Kidney (tissue), 14 donors: ENCODE results near the gene MKNK1. TPM values are rescaled to one million over a fixed set of nuclear protein-coding genes. Genes with fewer than 3 reads are reported as not detected.

Experiments
- DNase-seq, 5 donors: peaks; one replicate each; pipeline ENCODE4 v3.0.0-alpha.2; 2013 to 2020
- FAIRE-seq: peaks from 2 replicates; lab custom pipeline; 2012; peaks lifted over from hg19 to GRCh38; lab: Jason Lieb, UNC
- H3K27ac ChIP-seq, 2 donors: one replicate each; pipeline ENCODE4 v1.7.0; 2013; ENCODE audit warnings: low read depth in 2 of 2, low read length in 2 of 2, inconsistent platforms in 1 of 2
- H3K27me3 ChIP-seq: one replicate; pipeline ENCODE4 v1.7.1; 2013; ENCODE audit warnings: low read length, inconsistent platforms; ENCODE audit not compliant: control insufficient read depth, insufficient read depth
- H3K36me3 ChIP-seq, 3 donors: one replicate each; pipeline versions ENCODE4 v1.7.0 to v1.7.1; 2013; ENCODE audit warnings: low read length in 3 of 3, control low read depth in 1 of 3, inconsistent platforms in 1 of 3; ENCODE audit not compliant: insufficient read depth in 3 of 3, control insufficient read depth in 2 of 3
- H3K4me1 ChIP-seq, 3 donors: one replicate each; pipeline versions ENCODE4 v1.7.0 to v1.7.1; 2013; ENCODE audit warnings: low read length in 3 of 3, inconsistent platforms in 1 of 3, low read depth in 1 of 3; ENCODE audit not compliant: control insufficient read depth in 2 of 3, insufficient read depth in 2 of 3
- H3K4me3 ChIP-seq, 3 donors: one replicate each; pipeline versions ENCODE4 v1.7.0 to v1.8.1; 2013; ENCODE audit warnings: low read length in 3 of 3, control low read depth in 1 of 3, inconsistent platforms in 1 of 3
- H3K9ac ChIP-seq, 3 donors: one replicate each; pipeline versions ENCODE4 v1.7.0 to v1.7.1; 2013; ENCODE audit warnings: low read length in 3 of 3, control low read depth in 1 of 3, inconsistent platforms in 1 of 3
- H3K9me3 ChIP-seq, 3 donors: one replicate each; pipeline versions ENCODE4 v1.7.0 to v1.7.1; 2013; ENCODE audit warnings: low read length in 3 of 3, control low read depth in 1 of 3, inconsistent platforms in 1 of 3; ENCODE audit not compliant: control insufficient read depth in 2 of 3, insufficient read depth in 1 of 3
- intact Hi-C: fragments of 100-400 bp; cut with DNase I; formaldehyde crosslinking; loops from one replicate; pipeline ENCODE4 v1.11.1; 2022
- polyA plus RNA-seq: library from polyadenylated mRNA; stranded (reverse); fragments of 350-450 nt; fragmentation: Illumina TruSeq; extraction: RNeasy Lipid Tissue Mini Kit (QIAGEN cat#74804); gene quantifications from one replicate; pipeline ENCODE4 v1.2.3, GENCODE V29; 2014; ENCODE audit warnings: low read depth, low replicate concordance; ENCODE audit not compliant: insufficient read depth
- total RNA-seq: library from RNA; stranded (reverse); fragmentation: NEBNext Ultra II Directional; extraction: Animal tissue kit (Norgen Biotek cat#: 25700); gene quantifications from one replicate; pipeline ENCODE4 v1.2.1, GENCODE V29; 2021
- TF ChIP-seq, protein P1 (sequence below): IDR thresholded peaks from 3 replicates; pipeline ENCODE4 v1.5.1; 2012; ENCODE audit warnings: mild to moderate bottlenecking, moderate library complexity, borderline replicate concordance; ENCODE audit not compliant: insufficient read depth; ENCODE audit errors: extremely low read depth
- donor health status: control.
- donor health status: control.
- donor health status: control.
- donor health status: control.
- donor health status: control.
- donor health status: DM: yes; HTN: yes; CAD: no.
- donor health status: Normal renal cell carcinoma (clear cell type).

MKNK1 gene
- total and polyA plus RNA-seq, 2 donors from 2014 or later = 17.5 to 49.7 TPM

DNA sequence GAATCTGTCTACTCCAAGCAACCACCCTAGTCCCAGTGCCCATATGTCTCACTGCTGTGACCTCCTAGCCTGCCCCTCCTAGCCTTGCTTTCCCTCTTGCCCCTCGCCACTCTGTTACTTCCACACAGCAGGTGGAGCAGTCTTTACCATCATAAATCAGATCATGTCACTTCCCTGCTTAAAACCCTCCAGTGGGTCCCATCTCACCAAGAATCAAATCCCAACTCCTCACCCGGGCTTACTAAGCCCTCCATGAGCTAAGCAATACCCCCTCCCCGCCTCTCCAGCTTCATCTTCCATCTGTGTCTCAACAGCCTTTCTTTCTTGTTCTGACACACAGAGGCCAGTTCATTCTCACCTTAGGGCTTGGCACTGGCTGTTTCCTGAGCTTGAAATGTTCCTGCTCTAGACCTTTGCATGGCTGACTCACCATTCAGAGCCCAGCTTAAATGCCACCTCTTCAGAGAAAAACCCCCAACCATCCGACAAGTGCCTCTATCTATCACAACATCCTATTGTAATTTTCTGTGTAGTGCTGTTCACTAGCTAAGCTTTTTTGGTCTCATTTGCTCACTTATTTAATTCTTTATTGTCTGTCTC, 74.9 kb downstream of the MKNK1 start:
- intact Hi-C loops = loop anchor here (5.0 kb wide), 1 partner anchor 82 kb away; no protein-coding TSS in a partner anchor
- DNase-seq (no peak), FAIRE-seq (no peak)
- Histone ChIP-seq H3K9me3 (no peaks in the 10 kb centered on the region), H3K27ac (no peak overlapping the region), H3K27me3 (peaks cover 20% of the 10 kb centered on the region), H3K9ac (no peak overlapping the region), H3K4me3 (no peak overlapping the region), H3K36me3 (no peaks in the 10 kb centered on the region), H3K4me1 (peaks cover 0 to 4% (median 0%) of the 10 kb centered on the region in 3 donors)
- TF ChIP-seq, protein P1, sequence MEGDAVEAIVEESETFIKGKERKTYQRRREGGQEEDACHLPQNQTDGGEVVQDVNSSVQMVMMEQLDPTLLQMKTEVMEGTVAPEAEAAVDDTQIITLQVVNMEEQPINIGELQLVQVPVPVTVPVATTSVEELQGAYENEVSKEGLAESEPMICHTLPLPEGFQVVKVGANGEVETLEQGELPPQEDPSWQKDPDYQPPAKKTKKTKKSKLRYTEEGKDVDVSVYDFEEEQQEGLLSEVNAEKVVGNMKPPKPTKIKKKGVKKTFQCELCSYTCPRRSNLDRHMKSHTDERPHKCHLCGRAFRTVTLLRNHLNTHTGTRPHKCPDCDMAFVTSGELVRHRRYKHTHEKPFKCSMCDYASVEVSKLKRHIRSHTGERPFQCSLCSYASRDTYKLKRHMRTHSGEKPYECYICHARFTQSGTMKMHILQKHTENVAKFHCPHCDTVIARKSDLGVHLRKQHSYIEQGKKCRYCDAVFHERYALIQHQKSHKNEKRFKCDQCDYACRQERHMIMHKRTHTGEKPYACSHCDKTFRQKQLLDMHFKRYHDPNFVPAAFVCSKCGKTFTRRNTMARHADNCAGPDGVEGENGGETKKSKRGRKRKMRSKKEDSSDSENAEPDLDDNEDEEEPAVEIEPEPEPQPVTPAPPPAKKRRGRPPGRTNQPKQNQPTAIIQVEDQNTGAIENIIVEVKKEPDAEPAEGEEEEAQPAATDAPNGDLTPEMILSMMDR = no peak

DNA sequence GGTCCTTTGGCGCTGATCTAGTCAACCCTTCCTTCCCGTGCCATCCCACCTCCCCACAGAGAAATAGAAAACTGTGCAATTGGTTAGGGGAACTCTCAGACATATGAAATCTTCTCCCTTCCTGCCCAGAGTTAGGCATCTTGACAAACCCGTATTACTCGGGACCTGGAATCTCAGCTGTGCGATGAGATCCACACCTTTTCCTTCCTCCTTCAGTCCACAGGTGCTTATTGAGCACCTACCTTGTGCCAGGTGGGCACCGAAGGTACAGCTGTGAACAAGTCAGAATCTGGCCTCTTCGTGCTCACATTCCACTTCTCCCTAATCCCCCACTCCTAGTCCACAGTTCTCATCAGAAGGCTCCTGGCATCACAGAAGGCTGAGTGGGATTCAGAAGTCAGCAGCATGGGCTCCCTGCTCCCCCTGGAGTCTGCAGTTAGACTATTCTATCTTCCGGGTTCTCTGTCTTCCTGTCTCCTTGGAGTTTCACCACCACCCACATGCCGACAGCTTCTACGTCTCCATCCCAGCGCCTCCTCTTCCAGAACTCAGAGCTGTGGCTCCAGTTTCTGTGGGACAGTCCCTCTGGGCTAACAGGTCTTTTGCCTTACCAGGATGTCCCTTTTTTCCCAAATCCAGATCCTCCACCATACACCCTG, 75.6 kb downstream of the MKNK1 start:
- Histone ChIP-seq H3K4me1 (peaks cover 0 to 2% (median 0%) of the 10 kb centered on the region in 3 donors), H3K9ac (no peak overlapping the region), H3K9me3 (no peaks in the 10 kb centered on the region), H3K27me3 (peaks cover 14% of the 10 kb centered on the region), H3K36me3 (no peaks in the 10 kb centered on the region), H3K27ac (no peak overlapping the region), H3K4me3 (no peak overlapping the region)
- no peak for FAIRE-seq
- TF ChIP-seq, protein P1 = no peak
- intact Hi-C loops = loop anchor here (5.0 kb wide), 1 partner anchor 81 kb away; no protein-coding TSS in a partner anchor
- DNase-seq = peak in 1 of 5 donors; percentile 45

DNA sequence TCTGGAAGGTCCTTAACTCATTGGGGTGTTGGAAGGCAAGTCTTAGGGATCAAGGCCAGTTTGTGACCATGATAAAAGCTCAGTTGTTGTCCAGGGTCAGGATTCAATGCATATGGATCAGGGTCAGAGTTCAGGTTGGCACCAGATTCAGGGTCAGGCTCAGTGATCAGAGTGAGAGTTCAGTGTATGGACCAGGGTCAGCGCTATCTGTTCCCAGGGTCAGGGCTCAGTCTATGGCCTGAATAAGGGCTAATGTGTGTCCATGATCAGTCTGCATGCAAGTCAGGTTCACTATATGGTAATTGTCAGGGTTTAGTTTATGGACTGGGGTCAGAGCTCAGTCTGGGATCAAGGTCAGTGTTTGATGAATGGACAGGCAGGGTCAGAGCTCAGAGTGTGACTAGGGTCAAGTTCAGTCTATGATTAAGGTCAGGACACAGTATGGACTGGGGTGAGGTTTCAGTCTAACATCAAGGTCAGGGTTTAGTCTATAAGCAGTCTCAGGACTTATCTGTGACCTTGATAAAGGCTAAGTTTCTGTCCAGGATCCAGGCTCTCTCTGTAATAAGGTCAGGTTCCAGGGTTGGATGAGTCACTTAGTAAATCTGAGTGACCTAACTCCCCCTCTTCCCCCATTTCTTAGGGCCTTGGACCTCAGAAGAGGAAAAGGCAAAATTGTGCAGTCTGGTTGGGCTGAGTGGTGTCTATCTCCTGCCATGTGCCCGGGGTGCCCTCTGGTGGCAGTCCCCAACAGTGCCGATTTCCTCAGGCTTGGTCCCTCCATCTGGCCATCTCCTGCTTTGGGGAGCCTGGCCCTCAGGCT, 76.4 kb downstream of the MKNK1 start:
- intact Hi-C loops = loop anchor here (5.0 kb wide), 1 partner anchor 80 kb away; no protein-coding TSS in a partner anchor
- TF ChIP-seq, protein P1 = peak; percentile 98
- no peaks in the 10 kb centered on the region for H3K9me3 ChIP-seq
- no peaks in the 10 kb centered on the region for H3K36me3 ChIP-seq
- DNase-seq (peak in 4 of 5 donors; percentile 77 to 86 (median 84)), FAIRE-seq (no peak)
- peaks cover 14% of the 10 kb centered on the region for H3K27me3 ChIP-seq
- H3K4me3 ChIP-seq = no peak overlapping the region
- H3K27ac ChIP-seq = no peak overlapping the region
- no peak overlapping the region for H3K9ac ChIP-seq
- H3K4me1 ChIP-seq = no peaks in the 10 kb centered on the region
